Upper lobe of left lung (tissue), 4 donors: ENCODE measurements around the gene UBASH3A.

Source experiments
- EP300 ChIP-seq, 4 donors: sonication (generic); formaldehyde crosslinking; IDR thresholded peaks; one replicate each; pipeline ENCODE4 v1.5.1; 2017; ENCODE audit warnings: antibody characterized with exemption in 4 of 4, control low read depth in 2 of 4
- POLR2A ChIP-seq, 4 donors: fragments of 450-650 bp; IDR thresholded peaks; one replicate each; pipeline ENCODE4 v1.5.1; 2016 to 2017; ENCODE audit warnings: antibody characterized with exemption in 4 of 4, mild to moderate bottlenecking in 2 of 4
- POLR2AphosphoS5 ChIP-seq, 2 donors: sonication (generic); formaldehyde crosslinking; IDR thresholded peaks; one replicate each; pipeline ENCODE4 v1.5.1; 2017; ENCODE audit warnings: antibody characterized with exemption in 2 of 2
- TF ChIP-seq, protein P1 (sequence below), 6 experiments: fragments of 450-650 bp in 4 of 6; fragments of 200-600 bp in 2 of 6; sonication (generic) in 2 of 6; IDR thresholded peaks; one replicate each; pipeline ENCODE4 v1.5.1; 2016 to 2019; ENCODE audit warnings: antibody characterized with exemption in 6 of 6

- no peak for TF ChIP-seq EP300 (IDR thresholded peaks at IDR 0.05)
- TF ChIP-seq, protein P1, sequence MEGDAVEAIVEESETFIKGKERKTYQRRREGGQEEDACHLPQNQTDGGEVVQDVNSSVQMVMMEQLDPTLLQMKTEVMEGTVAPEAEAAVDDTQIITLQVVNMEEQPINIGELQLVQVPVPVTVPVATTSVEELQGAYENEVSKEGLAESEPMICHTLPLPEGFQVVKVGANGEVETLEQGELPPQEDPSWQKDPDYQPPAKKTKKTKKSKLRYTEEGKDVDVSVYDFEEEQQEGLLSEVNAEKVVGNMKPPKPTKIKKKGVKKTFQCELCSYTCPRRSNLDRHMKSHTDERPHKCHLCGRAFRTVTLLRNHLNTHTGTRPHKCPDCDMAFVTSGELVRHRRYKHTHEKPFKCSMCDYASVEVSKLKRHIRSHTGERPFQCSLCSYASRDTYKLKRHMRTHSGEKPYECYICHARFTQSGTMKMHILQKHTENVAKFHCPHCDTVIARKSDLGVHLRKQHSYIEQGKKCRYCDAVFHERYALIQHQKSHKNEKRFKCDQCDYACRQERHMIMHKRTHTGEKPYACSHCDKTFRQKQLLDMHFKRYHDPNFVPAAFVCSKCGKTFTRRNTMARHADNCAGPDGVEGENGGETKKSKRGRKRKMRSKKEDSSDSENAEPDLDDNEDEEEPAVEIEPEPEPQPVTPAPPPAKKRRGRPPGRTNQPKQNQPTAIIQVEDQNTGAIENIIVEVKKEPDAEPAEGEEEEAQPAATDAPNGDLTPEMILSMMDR (IDR thresholded peaks at IDR 0.05): no peak
- no peak for TF ChIP-seq POLR2A (IDR thresholded peaks at IDR 0.05)
- TF ChIP-seq POLR2AphosphoS5 (IDR thresholded peaks at IDR 0.05): no peak
Measured at GRCh38 chr21:42379426-42380215, 24.1 kb upstream of the UBASH3A start.
